Measurements from ENCODE around the gene ADCY9.

DNA sequence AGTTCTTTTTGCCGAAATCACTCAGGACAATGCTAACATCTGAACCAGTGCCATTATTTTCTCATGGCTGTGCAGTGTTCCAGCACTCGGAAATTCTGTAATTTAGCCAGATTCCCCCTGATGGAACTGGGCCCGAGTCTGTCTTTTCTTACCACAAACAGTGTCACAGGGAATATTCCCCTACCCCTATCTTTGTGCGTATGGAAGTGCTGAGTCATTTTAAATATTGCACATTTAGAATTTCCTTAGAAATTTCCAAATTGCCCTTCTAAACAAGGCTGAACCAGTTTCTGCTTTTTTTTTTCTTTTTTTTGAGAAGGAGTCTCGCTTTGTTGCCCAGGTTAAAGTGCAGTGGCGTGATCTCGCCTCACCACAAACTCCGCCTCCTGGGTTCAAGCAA is 147.7 kb downstream of the ADCY9 start:
- no peak for TF ChIP-seq POLR2A (IDR thresholded peaks at IDR 0.05)
- TF ChIP-seq, protein P1, sequence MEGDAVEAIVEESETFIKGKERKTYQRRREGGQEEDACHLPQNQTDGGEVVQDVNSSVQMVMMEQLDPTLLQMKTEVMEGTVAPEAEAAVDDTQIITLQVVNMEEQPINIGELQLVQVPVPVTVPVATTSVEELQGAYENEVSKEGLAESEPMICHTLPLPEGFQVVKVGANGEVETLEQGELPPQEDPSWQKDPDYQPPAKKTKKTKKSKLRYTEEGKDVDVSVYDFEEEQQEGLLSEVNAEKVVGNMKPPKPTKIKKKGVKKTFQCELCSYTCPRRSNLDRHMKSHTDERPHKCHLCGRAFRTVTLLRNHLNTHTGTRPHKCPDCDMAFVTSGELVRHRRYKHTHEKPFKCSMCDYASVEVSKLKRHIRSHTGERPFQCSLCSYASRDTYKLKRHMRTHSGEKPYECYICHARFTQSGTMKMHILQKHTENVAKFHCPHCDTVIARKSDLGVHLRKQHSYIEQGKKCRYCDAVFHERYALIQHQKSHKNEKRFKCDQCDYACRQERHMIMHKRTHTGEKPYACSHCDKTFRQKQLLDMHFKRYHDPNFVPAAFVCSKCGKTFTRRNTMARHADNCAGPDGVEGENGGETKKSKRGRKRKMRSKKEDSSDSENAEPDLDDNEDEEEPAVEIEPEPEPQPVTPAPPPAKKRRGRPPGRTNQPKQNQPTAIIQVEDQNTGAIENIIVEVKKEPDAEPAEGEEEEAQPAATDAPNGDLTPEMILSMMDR (IDR thresholded peaks at IDR 0.05), result no peak

Measured in esophagus squamous epithelium (tissue), 4 donors.